ELR (cell line): ENCODE measurements around the gene PSMD1.
"Not testable (repeated sequence)": the region's sequence is repeated elsewhere in the genome, so short reads cannot be mapped to it uniquely, and the experiment has no call there.

Source experiments
- DNase-seq: peaks from one replicate; pipeline ENCODE4 v3.0.0-alpha.2; 2015; ENCODE audit warnings: low read depth

PSMD1 gene

GRCh38 chr2:231187736-231188505 lies 131.3 kb downstream of the PSMD1 start:
- DNase-seq, result no peak

DNA sequence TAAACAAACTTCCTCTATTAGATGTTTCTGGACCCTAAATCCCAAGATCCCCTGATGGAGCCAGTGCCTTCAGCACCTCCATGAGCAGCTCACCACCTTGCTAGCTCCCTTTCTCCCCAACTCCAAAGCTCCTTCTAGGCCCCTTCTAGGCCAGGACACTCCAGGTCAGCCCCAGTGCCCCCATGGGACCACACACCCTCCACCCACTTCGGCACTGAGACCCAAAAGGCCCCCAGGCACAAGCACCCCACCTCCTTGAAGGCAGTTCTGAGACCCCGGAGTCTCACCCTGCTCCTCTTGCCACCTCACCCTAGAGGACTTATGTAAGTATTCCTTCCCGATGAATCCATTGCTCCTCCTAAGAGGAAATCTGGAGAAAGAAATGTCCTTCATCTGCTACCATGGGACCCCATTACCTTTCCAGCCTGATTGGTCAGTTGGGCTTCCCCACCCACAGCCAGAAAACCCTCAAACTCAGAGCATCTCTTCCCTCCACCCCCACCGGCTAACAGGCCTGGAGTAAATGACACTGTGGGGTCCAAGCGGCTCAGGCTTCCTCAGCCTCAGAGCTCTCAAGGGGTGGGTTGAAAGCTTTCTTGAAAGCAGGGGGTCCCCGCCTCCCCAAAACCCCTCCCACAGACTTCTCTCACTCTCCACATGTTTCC lies 132.0 kb downstream of the PSMD1 start:
- no peak for DNase-seq

- DNase-seq, result no peak
Observed at GRCh38 chr2:231189171-231189530, 132.5 kb downstream of the PSMD1 start.

- no peak for DNase-seq
Observed at GRCh38 chr2:231189571-231190495, 133.2 kb downstream of the PSMD1 start.

GRCh38 chr2:231190531-231191197 lies 134.0 kb downstream of the PSMD1 start:
- DNase-seq, result no peak

DNA sequence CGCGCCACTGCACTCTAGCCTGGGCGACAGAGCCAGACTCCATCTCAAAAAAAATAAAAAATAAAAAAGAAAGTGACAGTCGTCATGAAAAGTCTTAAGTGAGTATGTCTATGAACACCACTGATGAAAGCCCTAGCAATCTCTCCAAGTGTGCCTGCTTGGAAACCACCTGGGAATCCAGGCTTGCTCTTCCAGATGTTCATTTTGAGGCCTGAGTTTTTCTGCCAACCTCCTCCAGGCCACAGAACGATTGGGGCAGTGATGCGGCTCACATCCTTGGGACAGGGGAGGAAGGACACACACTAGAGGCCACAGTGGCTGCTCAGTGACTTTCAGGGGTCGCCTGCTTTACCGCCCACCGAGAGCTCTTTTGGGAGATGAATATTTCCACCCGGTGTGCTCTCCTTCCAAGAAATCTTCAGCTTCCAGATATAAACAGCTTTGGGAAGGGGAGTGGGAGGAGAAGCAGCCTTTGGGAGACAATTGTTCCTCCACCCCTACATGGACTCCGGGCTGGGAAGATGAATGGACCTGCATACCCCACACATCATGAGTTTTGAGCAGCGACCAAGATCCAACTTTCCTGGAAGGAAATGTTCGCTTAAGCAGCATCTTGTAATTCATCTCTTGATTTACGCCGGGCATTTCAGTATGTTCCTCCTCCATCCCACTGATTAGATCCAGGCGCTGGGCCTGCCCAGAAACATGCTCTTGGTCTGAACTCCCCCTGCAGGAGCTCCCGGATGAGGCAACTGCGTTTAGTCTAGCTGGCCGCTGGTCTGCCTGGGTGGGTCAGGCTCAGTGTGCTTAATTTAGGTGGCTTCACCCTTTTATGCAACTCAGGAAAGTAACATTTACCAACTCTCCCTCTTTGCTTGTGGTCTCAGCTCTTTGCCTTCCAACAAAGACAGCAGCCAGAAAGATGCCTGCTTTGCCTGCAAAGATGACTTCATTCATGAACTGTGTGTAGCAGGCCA lies 135.5 kb downstream of the PSMD1 start:
- DNase-seq, result peak; percentile 88

DNA sequence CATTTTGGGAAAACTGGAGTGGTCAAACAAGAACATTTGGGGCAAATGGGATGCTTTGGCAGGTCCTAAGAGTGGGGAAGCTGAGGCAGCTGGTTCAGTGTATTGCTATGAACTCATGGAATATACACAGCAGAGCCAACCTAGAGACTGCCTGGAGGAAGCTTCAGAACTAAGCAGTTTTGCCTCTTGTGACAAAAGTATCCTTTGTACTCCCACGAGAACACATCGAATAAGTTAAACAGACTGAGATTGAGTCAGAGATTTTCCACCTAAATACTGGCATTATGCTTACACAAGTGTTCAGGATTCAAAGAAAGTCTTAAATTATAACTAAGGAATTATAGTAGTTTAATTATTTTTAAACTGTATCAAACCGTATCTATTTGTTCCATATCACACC lies 136.5 kb downstream of the PSMD1 start:
- DNase-seq, result no peak

DNA sequence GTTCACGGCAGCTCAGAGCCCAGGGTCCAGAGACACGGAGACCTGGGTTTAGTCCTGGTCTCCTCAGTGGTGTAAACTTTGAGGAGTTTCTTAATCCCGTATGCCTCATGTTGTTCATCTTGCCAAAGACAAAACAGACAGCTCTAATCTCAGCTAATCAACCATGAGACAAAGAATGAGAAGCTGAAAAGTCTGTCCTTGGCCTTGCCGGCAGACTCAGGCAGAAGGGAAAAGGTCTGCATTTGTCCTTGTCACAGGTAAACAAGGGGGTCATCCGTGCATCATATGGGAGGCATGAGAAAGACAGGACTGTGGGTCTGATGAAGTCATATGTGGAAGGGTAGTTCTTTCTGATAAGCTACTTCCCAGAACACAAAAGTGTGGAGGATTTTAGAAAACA lies 139.9 kb downstream of the PSMD1 start:
- no peak for DNase-seq

DNA sequence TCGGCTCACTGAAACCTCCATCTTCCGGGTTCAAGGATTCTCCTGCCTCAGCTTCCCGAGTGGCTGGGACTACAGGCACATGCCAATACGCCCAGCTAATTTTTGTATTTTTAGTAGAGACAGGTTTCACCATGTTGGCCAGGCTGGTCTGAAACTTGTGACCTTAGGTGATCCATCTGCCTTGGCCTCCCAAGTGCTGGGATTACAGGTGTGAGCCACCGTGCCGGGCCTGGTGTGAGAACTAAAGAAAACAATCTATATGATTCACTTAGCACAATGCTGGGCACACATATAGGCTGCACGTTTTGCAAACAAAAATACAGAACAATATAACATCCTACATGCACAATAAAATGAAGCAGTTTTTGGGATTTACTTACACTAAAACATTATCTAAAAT lies 140.5 kb downstream of the PSMD1 start:
- not testable (repeated sequence) for DNase-seq

DNA sequence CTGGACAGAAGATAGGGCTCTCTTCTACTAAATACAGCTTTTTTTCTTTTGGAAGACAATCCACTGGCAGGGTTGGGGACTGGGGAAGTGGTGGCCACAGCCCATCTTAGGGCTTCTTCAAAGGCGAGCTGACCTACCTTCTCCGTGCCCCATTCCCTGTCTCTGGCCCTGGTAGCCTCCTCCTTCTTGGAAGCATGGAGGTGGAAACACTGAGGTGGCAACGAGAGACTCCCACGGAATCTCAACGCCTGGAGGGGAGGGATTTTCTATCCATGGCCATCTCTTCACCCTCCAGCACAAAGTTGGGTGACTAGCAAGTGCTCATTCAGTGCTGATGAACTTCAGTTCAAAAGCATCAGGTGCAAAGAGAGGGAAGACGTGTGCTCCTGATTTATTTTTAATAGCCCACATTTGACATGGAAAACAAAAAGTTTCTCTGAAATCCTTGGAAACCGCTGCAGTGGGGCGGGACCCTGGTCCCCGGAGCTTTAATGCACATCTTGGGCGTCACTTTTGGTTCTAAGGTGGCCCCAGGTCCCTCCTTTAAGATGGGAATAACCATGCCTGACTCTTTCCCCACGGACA lies 141.1 kb downstream of the PSMD1 start:
- DNase-seq, result peak; percentile 25

- peak; percentile 76 for DNase-seq
Observed at GRCh38 chr2:231198291-231199173, 141.9 kb downstream of the PSMD1 start, which contains the start of gene ARMC9. TSS of gene ARMC9 (plus strand) at chr2:231198631. CDS start at chr2:231206239, 7,608 bp downstream.

DNA sequence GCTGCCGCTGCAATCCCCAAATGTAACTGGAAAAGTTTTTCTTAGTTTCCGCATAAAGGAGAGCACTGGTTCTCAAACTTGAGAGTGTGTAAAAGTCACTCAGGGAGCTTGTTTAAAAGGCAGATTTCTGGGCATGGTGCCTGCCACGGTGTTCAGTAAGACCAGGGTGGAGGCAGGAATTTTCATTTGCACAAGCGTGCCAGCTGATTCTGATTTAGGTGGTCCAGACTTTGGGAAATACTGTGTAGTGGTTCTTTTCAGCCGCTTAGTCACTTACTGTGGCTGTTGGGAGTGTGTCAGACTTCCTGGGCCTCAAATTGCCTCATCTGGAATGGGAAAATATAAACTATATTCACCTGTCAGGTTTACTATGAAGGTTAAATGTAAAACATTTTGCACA lies 142.6 kb downstream of the PSMD1 start:
- peak; percentile 85 for DNase-seq

- DNase-seq, result peak; percentile 93
Observed at GRCh38 chr2:231200805-231201474, 144.3 kb downstream of the PSMD1 start.

- DNase-seq, result peak; percentile 31
Observed at GRCh38 chr2:231201475-231201814, 144.8 kb downstream of the PSMD1 start.

DNA sequence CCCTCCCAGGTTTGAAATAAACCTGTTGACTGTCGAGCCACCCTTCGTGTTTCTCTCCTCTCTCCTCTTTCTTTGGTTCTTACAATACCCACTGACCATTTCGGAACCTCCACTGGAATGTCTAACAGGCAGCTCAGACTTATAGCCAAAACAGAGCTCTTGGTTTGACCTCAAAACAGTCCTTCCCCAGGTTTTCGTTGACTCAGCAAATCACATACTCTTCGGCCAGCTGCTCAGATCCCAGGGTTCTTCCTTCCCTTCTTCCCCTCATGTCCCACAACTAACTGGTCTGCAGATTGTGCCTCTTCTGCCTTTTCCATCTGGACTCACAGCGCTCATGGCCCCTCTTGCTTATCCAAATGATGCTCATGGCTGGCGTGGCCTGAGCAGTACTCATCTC lies 146.4 kb downstream of the PSMD1 start:
- no peak for DNase-seq

- DNase-seq, result no peak
Observed at GRCh38 chr2:231204146-231204545, 147.5 kb downstream of the PSMD1 start.

GRCh38 chr2:231204581-231204980 lies 147.9 kb downstream of the PSMD1 start:
- no peak for DNase-seq

DNA sequence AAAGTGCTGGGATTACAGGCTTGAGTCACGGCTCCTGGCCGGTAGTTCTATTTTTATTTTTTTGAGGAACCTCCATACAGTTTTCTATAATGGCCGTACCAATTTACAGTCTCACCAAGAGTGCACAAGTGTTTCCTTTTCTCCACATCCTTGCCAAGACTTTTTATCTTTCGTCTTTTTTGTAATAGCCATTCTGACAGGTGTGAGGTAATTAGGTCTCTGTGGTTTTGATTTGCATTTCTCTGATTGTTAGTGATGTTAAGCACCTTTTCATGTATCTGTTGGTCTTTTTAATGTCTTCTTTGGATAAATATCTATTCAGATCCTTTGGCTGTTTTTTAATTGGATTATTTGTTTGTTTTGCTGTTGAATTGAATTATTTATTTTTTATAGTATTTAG lies 151.1 kb downstream of the PSMD1 start:
- no peak for DNase-seq

- DNase-seq, result no peak
Observed at GRCh38 chr2:231210782-231211181, 154.1 kb downstream of the PSMD1 start.
